NCI-H774 (cell line): ENCODE measurements around the gene ZZZ3.
A peak's percentile ranks its signal among the peaks of the same experiment; 100 is the strongest.
"Not testable (repeated sequence)": the region's sequence is repeated elsewhere in the genome, so short reads cannot be mapped to it uniquely, and the experiment has no call there.

Source experiments
- DNase-seq: peaks from one replicate; lab custom pipeline; 2025; lab: John Stamatoyannopoulos, UW

The ZZZ3 gene

GRCh38 chr1:77682460-77683159, at the start of gene ZZZ3:
Gene ZZZ3, minus strand, starts transcription at chr1:77682658. Its CDS starts 49,304 bp downstream, at chr1:77633354.
- DNase-seq = peak; percentile 87

GRCh38 chr1:77732090-77732489, 49.6 kb upstream of the ZZZ3 start:
- no peak for DNase-seq

- no peak for DNase-seq
These were observed 43.2 kb upstream of the ZZZ3 start for GRCh38 chr1:77725706-77726105.

GRCh38 chr1:77718181-77718580, 35.7 kb upstream of the ZZZ3 start:
- DNase-seq = no peak

- DNase-seq = no peak
These were observed 33.6 kb upstream of the ZZZ3 start for GRCh38 chr1:77716065-77716464.

DNA sequence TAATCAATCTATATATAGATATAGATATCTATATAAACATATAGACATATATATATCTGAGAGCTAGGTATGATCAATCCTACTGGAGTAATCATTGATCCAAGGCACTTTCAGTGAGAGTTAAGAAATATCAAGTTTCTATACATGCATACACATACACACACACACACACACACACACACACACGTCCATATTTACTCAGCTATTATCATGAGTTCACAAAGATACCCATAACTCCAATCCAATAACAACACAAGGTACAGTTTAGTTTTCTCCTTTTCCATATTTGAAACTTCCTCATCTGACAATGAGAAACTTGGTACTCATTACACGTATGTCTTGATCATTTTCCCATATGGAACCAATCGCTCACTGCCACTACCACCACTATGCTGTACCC, 27.3 kb upstream of the ZZZ3 start:
- DNase-seq = no peak

GRCh38 chr1:77706321-77706720, 23.9 kb upstream of the ZZZ3 start:
- DNase-seq = no peak

DNA sequence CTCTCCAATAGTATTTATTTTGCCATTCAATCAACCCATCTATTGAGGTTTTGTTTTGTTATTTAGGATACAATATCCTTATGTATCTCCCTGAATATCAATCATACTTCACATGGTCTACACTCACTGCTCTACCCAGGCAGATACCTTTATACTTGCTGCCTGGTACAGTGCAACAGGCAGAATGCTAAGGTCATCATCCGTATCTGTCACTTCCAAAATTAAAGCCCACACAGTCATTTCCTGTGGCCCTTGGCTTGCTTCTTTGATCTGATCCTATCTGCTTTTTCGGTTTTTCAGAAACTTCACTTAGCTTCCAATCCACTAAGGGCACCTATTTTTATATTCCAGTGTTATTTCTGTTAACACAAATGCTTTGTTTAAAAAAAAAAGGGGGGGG, 22.3 kb upstream of the ZZZ3 start:
- no peak for DNase-seq

- not testable (repeated sequence) for DNase-seq
These were observed 17.2 kb upstream of the ZZZ3 start for GRCh38 chr1:77699673-77700072.

GRCh38 chr1:77697441-77697840, 15.0 kb upstream of the ZZZ3 start:
- DNase-seq = no peak

- DNase-seq = no peak
These were observed 6.5 kb upstream of the ZZZ3 start for GRCh38 chr1:77688939-77689338.

GRCh38 chr1:77687519-77687906, 5.1 kb upstream of the ZZZ3 start:
- no peak for DNase-seq

- DNase-seq = no peak
These were observed 4.5 kb upstream of the ZZZ3 start for GRCh38 chr1:77686796-77687518.

DNA sequence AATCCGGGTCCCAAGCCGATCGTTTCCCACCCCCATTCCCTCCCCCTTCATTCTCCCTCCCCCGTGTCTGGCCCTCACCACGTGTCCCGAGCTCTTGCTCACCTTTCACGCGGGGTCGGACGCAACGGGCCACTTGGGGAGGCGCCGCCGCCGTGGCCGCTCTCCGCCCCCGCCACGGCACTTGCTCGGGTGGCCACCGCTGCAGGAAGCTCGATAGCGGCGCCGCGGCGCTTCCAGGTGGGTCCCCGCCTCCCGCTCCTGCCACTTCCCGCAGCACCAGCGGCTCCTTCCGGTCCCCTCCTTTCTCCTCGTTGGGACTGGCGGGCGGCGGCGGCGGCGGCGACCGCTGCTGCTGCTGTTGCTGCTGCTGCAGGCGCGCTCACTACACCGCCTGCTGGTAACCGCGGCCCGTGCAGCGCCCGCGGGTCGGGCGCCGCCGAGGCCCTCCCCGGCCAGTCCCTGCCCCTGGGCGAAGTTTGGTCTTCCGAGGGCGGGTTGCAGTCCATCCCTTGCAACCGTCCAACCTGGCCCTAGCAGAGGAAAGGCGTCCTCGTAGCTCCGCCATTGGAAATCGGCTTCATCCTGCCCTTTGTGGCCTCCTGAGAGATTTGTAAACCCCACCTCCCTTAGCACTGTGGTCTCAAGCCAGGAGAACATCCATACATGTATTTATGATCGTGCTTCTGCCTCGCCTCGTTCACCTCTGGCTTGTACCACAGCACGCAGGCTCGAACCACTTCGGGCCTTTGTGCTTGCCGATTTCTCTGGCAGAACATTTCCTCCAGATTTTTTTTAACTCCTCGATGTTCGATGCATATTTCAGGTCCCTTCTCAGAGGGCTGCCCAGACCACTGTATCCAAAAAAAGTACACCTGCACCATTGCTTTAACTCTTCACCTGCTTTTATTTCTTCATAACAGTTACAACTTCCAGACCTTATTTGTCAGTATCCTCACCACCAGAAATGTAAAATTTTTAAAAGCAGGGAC, 996 bp upstream of the ZZZ3 start:
- peak; percentile 90 for DNase-seq

DNA sequence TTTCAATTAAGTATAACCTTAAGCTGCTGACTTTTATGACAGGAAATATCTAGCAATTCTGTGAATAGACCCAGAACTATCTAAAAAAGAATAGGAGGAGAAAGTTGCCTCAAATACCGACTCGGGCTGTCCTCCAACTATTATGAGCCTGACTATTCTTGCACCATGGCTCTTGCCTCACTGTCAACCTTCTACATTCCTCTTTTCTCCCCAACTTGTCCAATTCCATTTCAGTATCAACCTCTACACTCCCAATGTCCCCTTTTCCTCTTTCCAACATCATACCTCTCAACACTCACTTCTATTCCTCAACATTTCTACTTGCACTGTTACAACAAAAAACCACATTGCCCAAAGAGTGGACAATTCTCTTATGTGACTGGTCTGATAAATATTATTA, 2.3 kb downstream of the ZZZ3 start:
- DNase-seq = no peak

DNA sequence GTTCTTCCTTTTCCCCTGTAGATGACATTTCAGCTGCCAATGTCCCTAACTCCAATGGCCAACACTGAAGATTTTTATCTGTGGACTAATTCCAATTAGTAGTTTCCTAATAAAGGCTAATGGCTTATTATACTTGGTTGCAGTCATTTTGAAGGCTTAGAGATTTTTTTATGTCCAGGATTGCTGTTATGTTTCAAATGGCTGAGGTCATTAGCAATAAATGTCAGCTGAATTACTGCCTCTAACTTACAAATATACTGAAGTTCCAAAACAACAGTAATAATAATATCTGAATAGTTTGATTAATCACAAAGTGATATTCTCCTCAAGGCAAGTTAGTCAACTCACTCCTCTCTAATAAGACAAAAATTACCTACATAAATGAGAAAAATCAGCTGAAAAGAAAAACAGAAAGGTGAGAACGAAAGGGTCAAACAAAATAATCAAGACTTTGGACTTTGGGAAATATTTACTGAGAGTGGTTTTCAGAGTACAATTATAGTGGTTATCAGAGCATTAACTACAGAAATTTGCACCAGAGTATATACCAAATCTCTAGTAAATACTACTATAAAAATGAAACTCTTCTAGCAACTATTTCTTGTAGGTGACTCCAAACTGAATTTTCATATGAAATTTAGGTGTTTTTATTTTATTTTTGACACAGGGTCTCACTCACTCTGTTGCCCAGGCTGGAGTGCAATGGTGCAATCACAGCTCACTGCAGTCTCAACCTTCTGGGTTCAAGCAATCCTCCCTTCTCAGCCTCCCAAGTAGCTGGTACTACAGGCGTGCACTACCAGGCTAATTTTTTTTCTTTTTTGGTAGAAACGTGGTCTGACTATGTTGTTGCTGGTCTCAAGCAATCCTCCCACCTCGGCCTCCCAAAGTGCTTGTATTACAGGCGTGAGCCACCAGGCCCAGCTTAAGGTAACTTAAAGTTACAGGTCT, 3.5 kb downstream of the ZZZ3 start:
- no peak for DNase-seq

- not testable (repeated sequence) for DNase-seq
These were observed 7.7 kb downstream of the ZZZ3 start for GRCh38 chr1:77674807-77675206.

DNA sequence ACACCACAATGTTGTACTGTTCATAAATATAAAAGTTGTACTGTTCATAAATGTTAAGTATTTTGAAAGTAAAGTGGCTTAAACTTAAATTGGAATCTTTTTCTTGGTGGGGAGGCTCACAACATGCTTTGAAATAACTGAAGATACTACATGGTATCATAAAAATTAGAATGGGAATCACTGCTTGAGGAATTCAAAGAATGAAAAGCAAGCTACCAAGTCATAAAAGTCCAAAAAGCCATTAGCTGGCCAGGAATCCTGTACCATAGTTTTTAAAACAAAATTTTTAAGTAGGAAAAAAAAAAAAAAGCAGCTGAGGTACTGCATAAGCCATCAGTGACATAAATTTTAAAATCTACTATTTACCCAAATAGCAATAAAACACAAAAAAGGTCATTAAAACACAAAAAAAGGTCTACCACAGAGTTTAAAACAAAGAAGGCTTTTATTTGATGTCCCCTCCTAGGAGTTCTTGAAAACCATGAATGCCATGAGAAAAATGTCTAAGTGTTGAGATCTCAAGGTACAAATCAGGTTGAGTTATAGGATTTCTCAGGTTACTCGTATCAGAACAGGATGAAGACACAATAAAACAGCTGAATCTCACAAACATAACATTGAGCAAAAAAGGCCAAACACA, 8.6 kb downstream of the ZZZ3 start:
- DNase-seq = no peak

DNA sequence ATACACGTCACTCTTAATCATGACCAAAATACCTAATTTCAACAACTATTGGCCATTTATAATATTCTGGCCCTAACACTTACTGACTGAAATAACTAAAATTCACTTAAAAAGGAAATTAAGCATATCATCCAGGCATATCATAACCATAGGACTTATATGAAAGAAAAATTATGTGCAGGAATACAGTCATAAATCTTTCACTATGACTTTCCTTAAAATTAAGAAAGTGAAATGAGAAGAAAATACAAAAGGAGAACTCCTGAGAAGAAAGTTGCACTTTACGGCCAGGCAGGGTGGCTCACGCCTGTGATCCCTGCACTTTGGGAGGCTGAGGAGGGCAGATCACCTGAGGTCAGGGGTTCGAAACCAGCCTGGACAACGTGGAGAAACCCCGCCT, 9.4 kb downstream of the ZZZ3 start:
- DNase-seq = no peak

DNA sequence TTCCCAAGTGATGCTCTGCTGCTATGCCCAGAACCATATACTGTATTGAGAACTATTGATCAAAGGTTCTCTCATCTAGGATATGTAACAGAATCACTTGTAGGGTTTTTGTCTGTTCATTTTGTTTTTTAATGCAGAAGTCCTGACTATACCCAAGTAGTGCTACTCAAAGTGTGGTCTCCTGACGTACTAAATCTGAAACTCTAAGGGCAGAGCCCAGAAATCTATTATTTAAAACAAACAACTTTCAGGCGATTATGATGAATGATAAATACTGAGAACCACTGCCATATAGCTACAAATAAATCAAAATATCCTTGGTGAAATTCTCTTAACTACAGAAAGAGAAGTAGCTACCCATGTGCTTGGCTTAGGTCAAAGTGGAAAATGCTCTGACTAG, 10.1 kb downstream of the ZZZ3 start:
- no peak for DNase-seq

- no peak for DNase-seq
These were observed 10.6 kb downstream of the ZZZ3 start for GRCh38 chr1:77671836-77672235.
